LoVo (cell line): ENCODE data around the gene NELL1.

Experiments
- DNase-seq: peaks from one replicate; pipeline ENCODE4 v3.0.0-alpha.2; 2016; ENCODE audit warnings: low spot score

Gene NELL1

DNA sequence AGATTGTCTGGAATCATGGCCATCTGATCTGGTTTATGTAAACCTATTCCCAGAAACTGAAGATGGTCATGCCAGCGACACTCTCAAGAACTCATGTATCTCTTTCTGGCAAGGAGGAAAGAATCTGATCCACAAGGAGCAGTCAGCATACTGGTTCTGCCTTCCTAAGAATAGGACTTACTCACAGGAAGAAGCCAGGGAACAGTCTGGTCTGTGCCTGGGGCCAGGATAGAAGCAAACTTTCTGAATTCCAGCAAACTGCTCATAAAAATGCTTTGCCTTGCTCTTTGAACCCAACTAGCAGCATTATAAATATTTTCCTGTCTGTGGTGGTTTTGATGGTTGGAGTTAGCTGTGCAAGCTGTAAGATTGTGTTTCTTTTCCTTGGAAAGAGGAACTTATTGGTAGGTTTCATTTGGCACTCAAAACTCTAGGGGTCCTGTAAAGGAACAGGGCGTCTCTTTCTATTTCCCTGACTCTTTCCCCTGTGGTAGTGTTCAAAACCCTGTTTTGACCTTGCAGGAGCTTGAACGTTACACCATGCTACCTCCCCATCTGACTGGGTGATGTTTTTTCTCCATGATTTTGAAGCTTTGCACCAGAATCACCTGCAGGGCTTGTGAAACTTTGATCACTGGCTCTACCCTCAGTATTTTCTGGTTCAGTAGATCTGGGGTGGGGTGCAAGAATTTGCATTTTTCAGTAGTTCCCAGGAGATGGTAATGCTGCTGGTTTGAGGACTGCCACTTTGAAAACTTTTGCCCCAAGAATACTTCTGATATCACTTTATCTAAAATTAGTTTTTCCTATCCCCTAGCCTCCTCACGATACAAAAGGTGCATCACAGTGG lies 895.7 kb downstream of the NELL1 start:
- peak; percentile 37 for DNase-seq

DNA sequence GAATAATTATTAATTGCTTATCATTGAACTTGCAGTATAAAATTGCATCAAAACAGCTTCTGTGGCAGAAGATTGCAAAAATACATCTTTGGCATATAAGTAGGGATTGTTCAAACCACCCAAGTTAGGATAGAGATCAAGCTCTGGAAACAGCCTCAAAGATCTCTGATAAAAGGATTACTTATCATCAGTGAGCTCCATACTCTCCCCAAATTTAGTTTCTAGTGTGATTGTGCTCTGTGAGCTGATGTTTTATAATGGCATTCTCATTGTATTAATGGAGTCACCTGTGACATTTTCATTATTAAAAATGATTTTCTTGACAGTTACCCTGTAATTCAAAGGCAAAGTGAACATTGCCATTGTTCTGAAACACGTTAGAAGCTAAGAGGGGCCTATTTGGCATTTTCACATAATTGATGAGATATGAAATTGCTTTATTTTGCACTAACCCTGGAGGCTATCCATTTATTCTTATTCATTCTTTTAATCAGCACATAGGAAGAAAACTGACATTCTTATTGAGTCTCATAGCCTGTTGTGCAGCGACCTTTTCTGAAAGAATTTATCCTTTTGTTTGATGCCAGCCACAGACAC lies 897.2 kb downstream of the NELL1 start:
- DNase-seq: no peak

DNA sequence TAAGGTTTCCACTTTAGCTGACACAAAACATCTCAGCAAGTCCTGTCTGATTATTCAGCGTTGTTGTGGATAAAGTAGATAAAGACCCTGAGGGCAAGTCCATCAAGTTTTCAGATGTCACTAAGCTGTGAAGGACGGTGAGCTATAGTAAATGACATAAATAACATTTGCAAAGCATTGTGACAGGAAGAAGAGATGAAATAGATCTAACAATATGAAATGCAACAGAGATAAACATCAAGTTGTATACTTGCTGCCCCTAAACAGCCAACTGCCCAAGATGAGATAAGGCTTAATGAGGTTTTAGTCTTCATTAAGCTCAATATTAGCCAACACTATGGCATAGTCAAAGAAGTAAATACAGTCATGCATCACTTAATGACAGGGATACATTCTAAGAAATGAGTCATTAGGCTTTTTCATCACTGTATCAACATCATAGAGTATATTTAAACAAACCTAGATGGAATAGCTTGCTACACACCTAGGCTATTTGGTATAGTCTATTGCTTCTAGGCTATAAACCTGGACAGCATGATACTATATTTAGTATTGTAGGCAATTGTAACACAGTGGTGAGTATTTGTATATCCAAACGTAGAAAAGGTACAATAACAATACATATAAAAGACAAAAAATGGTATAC lies 898.4 kb downstream of the NELL1 start:
- DNase-seq: peak; percentile 44

DNA sequence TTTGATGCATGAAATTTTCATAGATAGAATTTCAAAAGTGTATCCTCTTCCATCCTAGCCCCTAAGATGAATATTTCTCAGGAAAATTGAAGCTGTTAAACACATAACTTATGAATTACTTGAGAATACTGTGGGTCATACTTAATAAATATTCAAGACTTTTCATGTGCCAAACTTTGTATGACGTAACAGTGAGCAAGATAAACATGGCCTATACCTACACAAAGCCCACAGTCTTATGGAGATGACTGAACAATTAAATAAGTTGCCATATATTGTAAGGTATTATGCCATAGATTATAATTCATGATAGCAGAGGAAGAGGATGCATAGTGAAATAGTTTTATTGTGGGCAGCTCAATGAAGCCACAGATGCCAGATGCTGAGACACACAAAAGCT lies 902.8 kb downstream of the NELL1 start:
- no peak for DNase-seq

DNA sequence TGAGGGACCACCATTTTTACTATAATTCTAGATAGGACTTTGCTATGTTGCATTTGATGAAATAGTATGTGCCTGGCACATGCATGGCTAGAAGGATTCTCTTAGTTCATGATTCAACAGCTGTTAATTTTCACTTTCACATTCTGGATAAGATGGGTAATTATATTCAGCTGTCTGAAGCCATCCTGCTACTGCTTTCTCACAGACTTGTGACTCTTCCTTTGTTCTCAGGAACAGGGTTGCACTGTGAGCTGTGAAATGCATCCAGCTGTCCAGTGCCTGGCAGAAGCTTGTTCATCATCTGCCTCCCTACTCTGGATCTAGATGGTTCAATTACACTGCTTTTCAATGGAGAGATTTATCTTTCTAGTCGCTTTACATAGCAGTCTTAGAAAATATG lies 913.4 kb downstream of the NELL1 start:
- no peak for DNase-seq

DNA sequence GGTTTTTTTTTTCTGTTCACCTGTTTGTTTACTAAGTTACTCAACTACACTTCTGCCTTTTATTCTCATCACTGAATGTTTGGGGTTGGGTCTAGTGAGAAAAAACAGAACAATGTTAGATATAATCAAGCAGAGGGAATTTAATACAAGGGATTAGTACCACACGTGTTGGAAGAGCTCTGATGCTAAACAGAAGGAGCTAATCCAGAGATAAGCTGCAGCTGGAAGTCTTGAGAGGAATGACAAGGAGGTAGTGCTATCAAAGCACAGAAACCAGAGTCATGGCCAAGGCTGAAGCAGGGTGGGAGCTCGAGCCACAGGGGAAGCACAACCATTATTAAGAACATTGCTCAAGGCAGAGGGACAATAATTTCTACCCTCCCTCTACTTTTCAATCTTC lies 919.4 kb downstream of the NELL1 start:
- DNase-seq: no peak

DNA sequence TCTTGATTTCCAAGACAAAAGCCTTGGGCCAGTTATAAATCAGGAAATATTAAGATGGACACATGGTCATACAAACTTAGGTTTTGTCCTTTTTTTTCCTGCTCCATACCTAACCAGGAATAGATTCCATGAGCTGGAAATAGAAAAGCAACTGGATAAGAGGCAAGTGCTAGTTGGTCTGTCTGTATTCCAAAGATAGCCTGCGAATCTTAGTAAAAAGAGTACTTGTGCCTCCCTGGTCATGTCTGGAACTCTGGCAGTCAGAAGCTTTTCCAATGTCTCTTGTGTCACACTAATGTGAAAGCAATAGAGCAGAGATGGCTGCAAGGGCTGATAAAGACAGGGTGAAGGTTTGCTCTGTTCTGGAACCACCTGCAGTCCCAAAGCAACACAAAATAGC lies 933.3 kb downstream of the NELL1 start:
- no peak for DNase-seq

DNA sequence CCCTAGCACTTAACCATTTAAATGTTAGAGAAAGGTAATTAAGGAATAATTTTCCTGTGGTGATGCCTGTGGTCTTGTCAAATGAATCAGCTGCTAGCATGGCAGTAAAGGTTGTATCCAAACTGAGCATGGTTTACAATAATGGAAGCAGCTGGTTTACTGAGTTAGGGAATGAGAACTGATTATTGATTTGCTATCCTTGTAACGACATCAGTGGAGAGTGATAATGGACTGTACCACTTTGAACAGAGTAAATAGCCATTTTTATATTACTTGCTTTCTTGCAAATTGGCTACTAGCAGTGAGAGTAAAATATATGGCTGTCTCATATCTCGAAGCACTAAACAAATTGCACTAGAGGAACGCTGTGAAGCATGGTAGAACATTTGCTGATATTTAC lies 934.5 kb downstream of the NELL1 start:
- no peak for DNase-seq

DNA sequence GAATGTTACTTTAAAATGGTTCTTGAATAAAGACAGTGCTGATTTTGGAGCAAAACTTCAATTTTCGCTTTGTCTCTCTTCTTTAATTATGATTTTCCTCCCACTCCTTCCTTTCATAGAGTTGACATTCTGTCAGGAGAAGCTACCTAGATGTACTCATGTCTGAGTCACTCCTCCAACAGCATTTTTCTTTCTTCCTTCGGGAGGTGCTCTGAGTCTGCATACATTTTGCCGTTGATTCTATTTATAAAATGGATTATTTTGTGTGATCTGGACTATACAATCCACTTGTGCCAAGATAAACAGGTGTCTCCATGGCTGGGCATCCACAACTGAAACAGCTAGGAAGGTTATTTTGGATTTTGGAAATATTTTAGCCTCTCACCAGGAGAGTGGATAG lies 935.2 kb downstream of the NELL1 start:
- no peak for DNase-seq

DNA sequence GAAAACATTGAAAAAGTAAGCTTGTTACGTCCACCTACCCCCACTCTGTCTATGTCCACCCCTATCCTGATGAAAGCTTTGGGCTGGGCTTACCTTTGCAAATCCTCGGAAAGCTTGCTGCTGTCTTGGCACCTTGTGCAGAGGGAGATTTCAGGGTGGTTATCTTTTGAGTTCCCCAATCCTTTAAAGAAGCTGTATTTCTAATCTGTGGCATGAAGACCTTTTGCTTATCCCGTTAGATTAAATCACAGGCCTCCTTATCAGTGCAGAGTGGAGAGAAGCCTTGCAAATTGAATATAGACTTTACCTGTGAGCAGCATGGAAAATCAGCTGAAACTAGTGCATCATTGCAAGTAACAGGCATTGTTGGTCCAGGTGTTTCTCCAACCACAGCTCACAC lies 942.9 kb downstream of the NELL1 start:
- no peak for DNase-seq

DNA sequence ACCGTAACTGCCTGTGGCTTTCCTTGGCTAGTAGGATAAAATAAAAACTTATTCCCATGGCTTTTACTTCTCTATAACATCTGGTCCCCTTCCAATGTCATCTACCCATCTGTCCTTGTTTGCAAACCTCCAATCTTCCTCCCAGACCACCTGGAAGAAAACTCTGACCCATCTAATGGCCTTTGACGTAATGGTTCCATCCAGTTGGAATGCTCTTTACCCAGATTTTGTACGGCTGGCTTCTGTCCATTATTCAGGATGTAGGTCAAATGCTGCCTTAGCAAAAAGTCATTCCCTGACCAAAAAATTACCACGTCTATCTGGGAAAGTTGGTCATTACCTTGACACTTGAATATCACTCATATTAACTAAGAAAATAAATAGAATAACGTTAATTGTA lies 945.6 kb downstream of the NELL1 start:
- no peak for DNase-seq

DNA sequence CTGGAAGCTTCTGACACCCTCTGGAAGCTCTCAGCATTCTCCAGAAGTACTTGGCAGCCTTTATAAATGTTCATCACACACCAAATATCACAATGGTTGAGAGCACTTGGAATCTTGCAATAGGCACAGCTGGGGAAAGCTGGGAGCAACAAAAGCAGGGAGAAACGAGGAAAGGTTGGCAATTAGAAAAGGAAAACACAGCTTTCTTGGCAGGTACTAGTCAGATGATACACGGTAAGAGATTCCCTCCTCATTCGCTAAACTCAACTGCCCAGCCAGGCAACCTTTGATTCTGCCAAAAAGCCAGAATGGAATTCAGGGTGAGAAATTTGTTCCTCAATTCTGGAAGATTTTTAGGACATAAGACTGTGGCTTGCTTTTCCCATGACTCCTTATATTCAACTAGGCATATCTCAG lies 946.6 kb downstream of the NELL1 start:
- no peak for DNase-seq

DNA sequence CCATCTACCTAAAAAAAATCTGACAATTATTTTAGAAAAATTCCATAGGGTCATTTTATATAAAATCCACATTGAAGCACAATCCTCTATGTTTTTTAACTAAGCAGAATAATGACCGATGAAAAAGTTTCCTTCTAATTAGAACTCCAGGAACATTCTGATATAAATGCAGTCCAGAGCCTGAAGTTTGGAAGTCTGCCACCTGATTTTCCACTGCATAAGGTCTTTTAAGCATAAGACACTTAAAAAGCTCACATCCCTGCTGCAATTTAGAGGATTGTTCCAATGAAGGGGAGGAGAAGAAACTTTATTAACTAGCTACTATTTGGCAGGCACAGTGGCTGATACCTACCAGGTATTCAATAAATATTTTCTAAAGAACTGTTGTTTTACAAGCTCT lies 953.2 kb downstream of the NELL1 start:
- DNase-seq: no peak

DNA sequence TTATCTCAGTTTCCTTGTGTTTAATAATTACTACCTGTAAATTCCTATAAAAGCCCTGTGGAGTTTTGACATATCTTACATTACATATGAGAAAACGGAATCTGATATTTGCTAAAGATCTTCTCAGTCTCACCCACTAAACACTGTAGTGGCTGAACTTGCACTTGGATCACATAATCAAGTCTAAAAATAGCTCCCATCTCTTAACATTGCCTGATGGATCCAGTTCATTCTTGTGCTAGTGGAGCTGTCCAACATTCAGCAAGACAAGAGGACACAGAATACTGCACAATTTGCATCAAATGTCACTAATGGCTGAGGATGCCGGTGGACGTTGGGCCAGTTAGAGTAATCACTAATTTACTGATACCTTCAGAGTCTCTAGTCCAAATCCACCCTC lies 953.6 kb downstream of the NELL1 start:
- no peak for DNase-seq
